Mesenchymal stem cell (in vitro differentiated cells and primary cell): ENCODE measurements around the gene ADIRF.

Experiments
- DNase-seq: peaks from one replicate; pipeline ENCODE4 v3.0.0-alpha.2; 2013
- H2AFZ ChIP-seq: one replicate; pipeline ENCODE4 v1.6.1; 2013; ENCODE audit warnings: low read depth, mild to moderate bottlenecking, control low read depth, inconsistent platforms, low read length, moderate library complexity
- H2AK5ac ChIP-seq: 2 replicates; pipeline ENCODE4 v1.6.1; 2013; ENCODE audit warnings: low read length, moderate library complexity, mild to moderate bottlenecking, inconsistent platforms; ENCODE audit not compliant: severe bottlenecking
- H2BK120ac ChIP-seq: one replicate; pipeline ENCODE4 v1.6.1; 2013; ENCODE audit warnings: low read depth, mild to moderate bottlenecking, inconsistent platforms, low read length, moderate library complexity
- H2BK12ac ChIP-seq, 2 experiments: one replicate each; pipeline ENCODE4 v1.6.1; 2013; ENCODE audit warnings: inconsistent platforms in 2 of 2, low read length in 2 of 2, mild to moderate bottlenecking in 2 of 2, moderate library complexity in 2 of 2, control low read depth in 1 of 2
- H2BK15ac ChIP-seq: one replicate; pipeline ENCODE4 v1.6.1; 2013; ENCODE audit warnings: mild to moderate bottlenecking, low read depth, inconsistent platforms; ENCODE audit not compliant: poor library complexity, severe bottlenecking
- H2BK5ac ChIP-seq: 2 replicates; pipeline ENCODE4 v1.6.1; 2013; ENCODE audit warnings: low read depth, mild to moderate bottlenecking, low read length, control low read depth, inconsistent platforms; ENCODE audit not compliant: poor library complexity, severe bottlenecking
- H3K14ac ChIP-seq, 2 experiments: one replicate each; pipeline ENCODE4 v1.6.1; 2013; ENCODE audit warnings: inconsistent platforms in 2 of 2, low read length in 2 of 2, control low read depth in 1 of 2, mild to moderate bottlenecking in 1 of 2, moderate library complexity in 1 of 2
- H3K18ac ChIP-seq, 2 experiments: one replicate each; pipeline ENCODE4 v1.6.1; 2013; ENCODE audit warnings: inconsistent platforms in 2 of 2, low read length in 2 of 2, control low read depth in 1 of 2, low read depth in 1 of 2, mild to moderate bottlenecking in 1 of 2
- H3K23ac ChIP-seq, 2 experiments: one replicate each; pipeline ENCODE4 v1.6.1; 2013; ENCODE audit warnings: inconsistent platforms in 2 of 2, low read length in 2 of 2, mild to moderate bottlenecking in 2 of 2, moderate library complexity in 2 of 2, control low read depth in 1 of 2
- H3K27ac ChIP-seq: 2 replicates; pipeline ENCODE4 v1.5.1; 2013; ENCODE audit warnings: mild to moderate bottlenecking, moderate library complexity, low read length, control low read depth, inconsistent platforms; ENCODE audit not compliant: poor library complexity, severe bottlenecking
- H3K27me3 ChIP-seq, 2 experiments: 2 replicates each; pipeline versions ENCODE4 v1.6.1 to v1.7.0; 2013; ENCODE audit warnings: low read length in 2 of 2, mild to moderate bottlenecking in 2 of 2, moderate library complexity in 2 of 2, control low read depth in 1 of 2, inconsistent platforms in 1 of 2; ENCODE audit not compliant: control insufficient read depth in 1 of 2, insufficient read depth in 1 of 2
- H3K36me3 ChIP-seq, 2 experiments: 2 replicates each; pipeline versions ENCODE4 v1.6.1 to v1.7.0; 2013; ENCODE audit warnings: low read length in 2 of 2, control low read depth in 1 of 2, inconsistent platforms in 1 of 2, low read depth in 1 of 2, mild to moderate bottlenecking in 1 of 2; ENCODE audit not compliant: insufficient read depth in 2 of 2, control insufficient read depth in 1 of 2
- H3K4ac ChIP-seq, 2 experiments: one replicate each; pipeline ENCODE4 v1.6.1; 2013; ENCODE audit warnings: inconsistent platforms in 2 of 2, low read length in 2 of 2, mild to moderate bottlenecking in 2 of 2, moderate library complexity in 2 of 2, control low read depth in 1 of 2, low read depth in 1 of 2
- H3K4me1 ChIP-seq: 2 replicates; pipeline ENCODE4 v1.6.1; 2013; ENCODE audit warnings: low read depth, low read length, control low read depth; ENCODE audit not compliant: control insufficient read depth, insufficient read depth
- H3K4me2 ChIP-seq: 2 replicates; pipeline ENCODE4 v1.6.1; 2013; ENCODE audit warnings: low read length, mild to moderate bottlenecking, inconsistent platforms; ENCODE audit not compliant: poor library complexity, severe bottlenecking
- H3K4me3 ChIP-seq, 2 experiments: 2 replicates each; pipeline versions ENCODE4 v1.5.1 to v1.7.0; 2013; ENCODE audit warnings: low read length in 2 of 2, mild to moderate bottlenecking in 2 of 2, control low read depth in 1 of 2, low read depth in 1 of 2; ENCODE audit not compliant: insufficient read depth in 1 of 2
- H3K79me1 ChIP-seq: replicated peaks from 2 replicates; pipeline ENCODE4 v1.6.1; 2013; ENCODE audit warnings: mild to moderate bottlenecking, control low read depth, low read length, inconsistent platforms; ENCODE audit not compliant: poor library complexity, severe bottlenecking
- H3K9ac ChIP-seq: 2 replicates; pipeline ENCODE4 v1.7.0; 2013; ENCODE audit warnings: mild to moderate bottlenecking, low read length, moderate library complexity
- H3K9me3 ChIP-seq: 2 replicates; pipeline ENCODE4 v1.7.0; 2013; ENCODE audit warnings: mild to moderate bottlenecking, low read length; ENCODE audit not compliant: control insufficient read depth
- H4K8ac ChIP-seq: one replicate; pipeline ENCODE4 v1.6.1; 2013; ENCODE audit warnings: inconsistent platforms, mild to moderate bottlenecking, low read length, moderate library complexity
- H4K91ac ChIP-seq: one replicate; pipeline ENCODE4 v1.6.1; 2013; ENCODE audit warnings: mild to moderate bottlenecking, low read length, inconsistent platforms
- WGBS: methylation state at CpG from one replicate; pipeline ENCODE4 v1.1.7; 2013; ENCODE audit warnings: mixed read lengths; 5-methylcytosine and 5-hydroxymethylcytosine counted together

The ADIRF gene

GRCh38 chr10:86944471-86944870, 23.8 kb upstream of the ADIRF start:
- Histone ChIP-seq H3K14ac (no peak overlapping the region), H3K18ac (no peak overlapping the region)

GRCh38 chr10:86944907-86945306, 23.4 kb upstream of the ADIRF start:
- Histone ChIP-seq H3K36me3 (peaks cover 0 to 4% of the 10 kb centered on the region in 2 experiments), H2BK120ac (no peak overlapping the region), H3K4me1 (peaks cover 4% of the 10 kb centered on the region), H2BK12ac (peak overlapping the region in 1 of 2 experiments; percentile 64), H3K4me2 (no peak overlapping the region), H3K79me1 (no peaks in the 10 kb centered on the region), H4K8ac (no peak overlapping the region), H3K14ac (peak overlapping the region in 1 of 2 experiments; percentile 53), H3K18ac (peak overlapping the region in 1 of 2 experiments; percentile 30), H2BK15ac (no peak overlapping the region), H3K27ac (no peak overlapping the region), H3K9ac (peak overlapping the region; percentile 26), H2AFZ (no peak overlapping the region), H3K4me3 (peak overlapping the region in 1 of 2 experiments; percentile 26), H3K4ac (no peak overlapping the region), H2AK5ac (no peak overlapping the region), H3K23ac (no peak overlapping the region), H4K91ac (peak overlapping the region; percentile 19), H3K27me3 (peaks cover 0 to 8% of the 10 kb centered on the region in 2 experiments), H2BK5ac (no peak overlapping the region), H3K9me3 (no peaks in the 10 kb centered on the region)
- no peak for DNase-seq
- 95% methylated on average over 3 of the region's 3 CpGs for WGBS

More at GRCh38 chr10:86944471-86944870, 23.8 kb upstream of the ADIRF start:
- H2BK5ac ChIP-seq: no peak overlapping the region
- H2BK12ac ChIP-seq: no peak overlapping the region
- no peak overlapping the region for H4K91ac ChIP-seq
- H3K79me1 ChIP-seq: no peaks in the 10 kb centered on the region
- H3K9ac ChIP-seq: peak overlapping the region; percentile 26
- peaks cover 7% of the 10 kb centered on the region for H3K4me1 ChIP-seq
- no peak overlapping the region for H3K4ac ChIP-seq
- H2AK5ac ChIP-seq: no peak overlapping the region
- H4K8ac ChIP-seq: no peak overlapping the region
- no peaks in the 10 kb centered on the region for H3K9me3 ChIP-seq
- H2AFZ ChIP-seq: no peak overlapping the region
- no peak for DNase-seq
- no peak overlapping the region for H2BK15ac ChIP-seq
- H3K4me2 ChIP-seq: no peak overlapping the region
- H3K36me3 ChIP-seq: peaks cover 0 to 4% of the 10 kb centered on the region in 2 experiments
- no peak overlapping the region for H2BK120ac ChIP-seq
- no peak overlapping the region for H3K27ac ChIP-seq
- no peak overlapping the region for H3K4me3 ChIP-seq
- no peak overlapping the region for H3K23ac ChIP-seq
- peaks cover 0 to 8% of the 10 kb centered on the region in 2 experiments for H3K27me3 ChIP-seq

GRCh38 chr10:86945361-86946212, 22.7 kb upstream of the ADIRF start:
- no peak overlapping the region for H2BK15ac ChIP-seq
- H4K8ac ChIP-seq: no peak overlapping the region
- 79% methylated on average over 18 of the region's 18 CpGs for WGBS
- H2BK5ac ChIP-seq: no peak overlapping the region
- H3K23ac ChIP-seq: no peak overlapping the region
- no peak overlapping the region for H3K4ac ChIP-seq
- no peak for DNase-seq
- peak overlapping the region; percentile 45 for H3K9ac ChIP-seq
- peaks cover 4% of the 10 kb centered on the region for H3K4me1 ChIP-seq
- H2BK12ac ChIP-seq: no peak overlapping the region
- no peak overlapping the region for H3K4me2 ChIP-seq
- H4K91ac ChIP-seq: no peak overlapping the region
- H3K79me1 ChIP-seq: no peaks in the 10 kb centered on the region
- H3K36me3 ChIP-seq: peaks cover 0 to 4% of the 10 kb centered on the region in 2 experiments
- no peaks in the 10 kb centered on the region for H3K9me3 ChIP-seq
- peaks cover 0 to 8% of the 10 kb centered on the region in 2 experiments for H3K27me3 ChIP-seq
- no peak overlapping the region for H2AFZ ChIP-seq
- H2BK120ac ChIP-seq: no peak overlapping the region
- H2AK5ac ChIP-seq: no peak overlapping the region
- no peak overlapping the region for H3K14ac ChIP-seq
- peak overlapping the region in 1 of 2 experiments; percentile 26 for H3K4me3 ChIP-seq
- H3K27ac ChIP-seq: no peak overlapping the region
- peak overlapping the region; percentile 11 to 30 for H3K18ac ChIP-seq
